Measurements from ENCODE around the gene TRIM25.

Gene TRIM25

GRCh38 chr17:56880571-56880970 lies 33.3 kb downstream of the TRIM25 start:
- no peak for DNase-seq
- Histone ChIP-seq H2AFZ (ENCODE audit: low read depth, low read length) (no peak overlapping the region), H3K36me3 (ENCODE audit: insufficient read depth, low read length) (no peaks in the 10 kb centered on the region; the same call in 1 of the 2 replicates), H3K79me2 (ENCODE audit: insufficient read depth, low read length) (no peaks in the 10 kb centered on the region), H3K4me2 (ENCODE audit: insufficient read depth, low read length) (no peak overlapping the region), H3K4me1 (ENCODE audit: insufficient read depth, low read length) (no peaks in the 10 kb centered on the region), H3K27ac (ENCODE audit: low read length) (no peak overlapping the region), H3K27me3 (ENCODE audit: insufficient read depth, low read length, poor library complexity) (no peaks in the 10 kb centered on the region), H3K4me3 (ENCODE audit: low read depth in 1 of 2, low read length in 2 of 2) (no peak overlapping the region), H3K9ac (ENCODE audit: low read depth, low read length) (no peak overlapping the region), H3K9me3 (ENCODE audit: insufficient read depth, low read length, severe bottlenecking) (no peaks in the 10 kb centered on the region), H4K20me1 (ENCODE audit: insufficient read depth, low read length) (no peaks in the 10 kb centered on the region)
- ATAC-seq (ENCODE audit: insufficient read depth, low read depth) = no peak
- TF ChIP-seq EZH2 (IDR thresholded peaks at IDR 0.05; ENCODE audit: borderline replicate concordance, low read depth, low read length, severe bottlenecking) (no peak), CTCF (IDR thresholded peaks at IDR 0.05; ENCODE audit: borderline replicate concordance, extremely low read depth, low read length, poor library complexity, severe bottlenecking) (no peak)

- H3K4me3 ChIP-seq (ENCODE audit: low read depth in 1 of 2, low read length in 2 of 2) = no peak overlapping the region
- H3K36me3 ChIP-seq (ENCODE audit: insufficient read depth, low read length) = no peaks in the 10 kb centered on the region; the same call in 1 of the 2 replicates
- no peaks in the 10 kb centered on the region for H4K20me1 ChIP-seq (ENCODE audit: insufficient read depth, low read length)
- no peak overlapping the region for H3K4me2 ChIP-seq (ENCODE audit: insufficient read depth, low read length)
- H3K79me2 ChIP-seq (ENCODE audit: insufficient read depth, low read length) = no peaks in the 10 kb centered on the region
- H3K27me3 ChIP-seq (ENCODE audit: insufficient read depth, low read length, poor library complexity) = no peaks in the 10 kb centered on the region
- TF ChIP-seq EZH2 (IDR thresholded peaks at IDR 0.05; ENCODE audit: borderline replicate concordance, low read depth, low read length, severe bottlenecking) = no peak
- no peak for TF ChIP-seq CTCF (IDR thresholded peaks at IDR 0.05; ENCODE audit: borderline replicate concordance, extremely low read depth, low read length, poor library complexity, severe bottlenecking)
- H2AFZ ChIP-seq (ENCODE audit: low read depth, low read length) = no peak overlapping the region
- no peak overlapping the region for H3K27ac ChIP-seq (ENCODE audit: low read length)
- H3K4me1 ChIP-seq (ENCODE audit: insufficient read depth, low read length) = no peaks in the 10 kb centered on the region
- no peak overlapping the region for H3K9ac ChIP-seq (ENCODE audit: low read depth, low read length)
- ATAC-seq (ENCODE audit: insufficient read depth, low read depth) = no peak
- H3K9me3 ChIP-seq (ENCODE audit: insufficient read depth, low read length, severe bottlenecking) = no peaks in the 10 kb centered on the region
- DNase-seq = no peak
Measured at GRCh38 chr17:56880133-56880532, 33.7 kb downstream of the TRIM25 start.

GRCh38 chr17:56879280-56879679 lies 34.6 kb downstream of the TRIM25 start:
- no peak for TF ChIP-seq EZH2 (IDR thresholded peaks at IDR 0.05; ENCODE audit: borderline replicate concordance, low read depth, low read length, severe bottlenecking)
- Histone ChIP-seq H3K79me2 (ENCODE audit: insufficient read depth, low read length) (no peaks in the 10 kb centered on the region), H3K27me3 (ENCODE audit: insufficient read depth, low read length, poor library complexity) (no peaks in the 10 kb centered on the region), H3K27ac (ENCODE audit: low read length) (no peak overlapping the region), H2AFZ (ENCODE audit: low read depth, low read length) (no peak overlapping the region), H3K9ac (ENCODE audit: low read depth, low read length) (no peak overlapping the region), H3K4me2 (ENCODE audit: insufficient read depth, low read length) (no peak overlapping the region), H3K4me3 (ENCODE audit: low read depth in 1 of 2, low read length in 2 of 2) (no peak overlapping the region), H4K20me1 (ENCODE audit: insufficient read depth, low read length) (no peaks in the 10 kb centered on the region), H3K9me3 (ENCODE audit: insufficient read depth, low read length, severe bottlenecking) (no peaks in the 10 kb centered on the region), H3K4me1 (ENCODE audit: insufficient read depth, low read length) (no peaks in the 10 kb centered on the region), H3K36me3 (ENCODE audit: insufficient read depth, low read length) (no peaks in the 10 kb centered on the region)
- DNase-seq (no peak), ATAC-seq (ENCODE audit: insufficient read depth, low read depth) (no peak)

GRCh38 chr17:56876766-56877179 lies 37.1 kb downstream of the TRIM25 start:
- Histone ChIP-seq H3K4me3 (ENCODE audit: low read depth in 1 of 2, low read length in 2 of 2) (no peak overlapping the region), H2AFZ (ENCODE audit: low read depth, low read length) (no peak overlapping the region), H3K27ac (ENCODE audit: low read length) (no peak overlapping the region), H3K9ac (ENCODE audit: low read depth, low read length) (no peak overlapping the region), H4K20me1 (ENCODE audit: insufficient read depth, low read length) (no peaks in the 10 kb centered on the region), H3K4me2 (ENCODE audit: insufficient read depth, low read length) (no peak overlapping the region), H3K4me1 (ENCODE audit: insufficient read depth, low read length) (no peaks in the 10 kb centered on the region), H3K27me3 (ENCODE audit: insufficient read depth, low read length, poor library complexity) (no peaks in the 10 kb centered on the region), H3K79me2 (ENCODE audit: insufficient read depth, low read length) (no peaks in the 10 kb centered on the region), H3K36me3 (ENCODE audit: insufficient read depth, low read length) (no peaks in the 10 kb centered on the region), H3K9me3 (ENCODE audit: insufficient read depth, low read length, severe bottlenecking) (no peaks in the 10 kb centered on the region)
- DNase-seq (no peak), ATAC-seq (ENCODE audit: insufficient read depth, low read depth) (no peak)
- TF ChIP-seq EZH2 (IDR thresholded peaks at IDR 0.05; ENCODE audit: borderline replicate concordance, low read depth, low read length, severe bottlenecking) (no peak), CTCF (IDR thresholded peaks at IDR 0.05; ENCODE audit: borderline replicate concordance, extremely low read depth, low read length, poor library complexity, severe bottlenecking) (no peak)

All from DND-41 (cell line).